ENCODE results near the gene ZYX.

ZYX gene

GRCh38 chr7:143360788-143361551 is 20.2 kb upstream of the ZYX start:
- no peak for TF ChIP-seq EZH2 (IDR thresholded peaks at IDR 0.05; ENCODE audit: borderline replicate concordance, low read depth, low read length, severe bottlenecking)
- TF ChIP-seq CTCF (IDR thresholded peaks at IDR 0.05; ENCODE audit: borderline replicate concordance, extremely low read depth, low read length, poor library complexity, severe bottlenecking): no peak
- H3K4me2 ChIP-seq (ENCODE audit: insufficient read depth, low read length): no peak overlapping the region
- H3K79me2 ChIP-seq (ENCODE audit: insufficient read depth, low read length): no peaks in the 10 kb centered on the region
- DNase-seq (no peak), ATAC-seq (ENCODE audit: insufficient read depth, low read depth) (no peak)
- H3K27ac ChIP-seq (ENCODE audit: low read length): no peak overlapping the region
- H3K4me1 ChIP-seq (ENCODE audit: insufficient read depth, low read length): peaks cover 12% of the 10 kb centered on the region
- H3K27me3 ChIP-seq (ENCODE audit: insufficient read depth, low read length, poor library complexity): peaks cover 57% of the 10 kb centered on the region
- no peak overlapping the region for H3K4me3 ChIP-seq (ENCODE audit: low read depth in 1 of 2, low read length in 2 of 2)
- no peaks in the 10 kb centered on the region for H3K9me3 ChIP-seq (ENCODE audit: insufficient read depth, low read length, severe bottlenecking)
- H4K20me1 ChIP-seq (ENCODE audit: insufficient read depth, low read length): no peaks in the 10 kb centered on the region
- no peak overlapping the region for H2AFZ ChIP-seq (ENCODE audit: low read depth, low read length)
- H3K9ac ChIP-seq (ENCODE audit: low read depth, low read length): no peak overlapping the region
- no peaks in the 10 kb centered on the region for H3K36me3 ChIP-seq (ENCODE audit: insufficient read depth, low read length)

GRCh38 chr7:143361552-143362130 is 19.5 kb upstream of the ZYX start:
- DNase-seq: no peak

GRCh38 chr7:143362131-143363015 is 18.8 kb upstream of the ZYX start, which contains the start of gene FAM131B:
Gene FAM131B, minus strand, starts transcription at chr7:143362713. Its CDS starts 110 bp downstream, at chr7:143362603.
- Histone ChIP-seq H3K4me1 (ENCODE audit: insufficient read depth, low read length) (peaks cover 12% of the 10 kb centered on the region), H3K4me2 (ENCODE audit: insufficient read depth, low read length) (peak within 1 kb of the TSS; percentile 97), H4K20me1 (ENCODE audit: insufficient read depth, low read length) (no peaks in the 10 kb centered on the region), H3K27ac (ENCODE audit: low read length) (no peak within 1 kb of the TSS), H3K9ac (ENCODE audit: low read depth, low read length) (peak within 1 kb of the TSS; percentile 48), H3K27me3 (ENCODE audit: insufficient read depth, low read length, poor library complexity) (peaks cover 61% of the 10 kb centered on the region), H3K4me3 (ENCODE audit: low read depth in 1 of 2, low read length in 2 of 2) (peak within 1 kb of the TSS; percentile 24 to 62; a peak in 3 of 4 replicates), H3K9me3 (ENCODE audit: insufficient read depth, low read length, severe bottlenecking) (no peaks in the 10 kb centered on the region), H2AFZ (ENCODE audit: low read depth, low read length) (peak within 1 kb of the TSS; percentile 68), H3K79me2 (ENCODE audit: insufficient read depth, low read length) (no peaks in the 10 kb centered on the region), H3K36me3 (ENCODE audit: insufficient read depth, low read length) (no peaks in the 10 kb centered on the region)
- DNase-seq: peak; percentile 37
- peak; percentile 80 for ATAC-seq (ENCODE audit: insufficient read depth, low read depth)
- TF ChIP-seq CTCF (IDR thresholded peaks at IDR 0.05; ENCODE audit: borderline replicate concordance, extremely low read depth, low read length, poor library complexity, severe bottlenecking) (no peak), EZH2 (IDR thresholded peaks at IDR 0.05; ENCODE audit: borderline replicate concordance, low read depth, low read length, severe bottlenecking) (peak; percentile 97)

More at GRCh38 chr7:143361552-143362130, 19.5 kb upstream of the ZYX start:
- TF ChIP-seq CTCF (IDR thresholded peaks at IDR 0.05; ENCODE audit: borderline replicate concordance, extremely low read depth, low read length, poor library complexity, severe bottlenecking): no peak
- no peak for TF ChIP-seq EZH2 (IDR thresholded peaks at IDR 0.05; ENCODE audit: borderline replicate concordance, low read depth, low read length, severe bottlenecking)
- peak; percentile 3; the same call in 1 of the 3 replicates for ATAC-seq (ENCODE audit: insufficient read depth, low read depth)
- Histone ChIP-seq H4K20me1 (ENCODE audit: insufficient read depth, low read length) (no peaks in the 10 kb centered on the region), H3K4me2 (ENCODE audit: insufficient read depth, low read length) (peak overlapping the region; percentile 97), H3K4me1 (ENCODE audit: insufficient read depth, low read length) (peaks cover 12% of the 10 kb centered on the region), H3K9ac (ENCODE audit: low read depth, low read length) (no peak overlapping the region; the same call in 1 of the 2 replicates), H3K36me3 (ENCODE audit: insufficient read depth, low read length) (no peaks in the 10 kb centered on the region), H3K4me3 (ENCODE audit: low read depth in 1 of 2, low read length in 2 of 2) (peak overlapping the region in 1 of 2 experiments; percentile 62; a peak in 2 of 4 replicates), H3K79me2 (ENCODE audit: insufficient read depth, low read length) (no peaks in the 10 kb centered on the region), H3K27ac (ENCODE audit: low read length) (no peak overlapping the region), H2AFZ (ENCODE audit: low read depth, low read length) (no peak overlapping the region), H3K9me3 (ENCODE audit: insufficient read depth, low read length, severe bottlenecking) (no peaks in the 10 kb centered on the region), H3K27me3 (ENCODE audit: insufficient read depth, low read length, poor library complexity) (peaks cover 57% of the 10 kb centered on the region)
